Muscle layer of duodenum (tissue), 2 donors: ENCODE data around the gene PTPRN2.

ENCODE experiments used
- H3K27ac ChIP-seq: one replicate; pipeline ENCODE4 v1.7.0; 2013; ENCODE audit warnings: mild to moderate bottlenecking, low read length
- H3K27me3 ChIP-seq: one replicate; pipeline ENCODE4 v1.7.0; 2013; ENCODE audit warnings: low read depth, mild to moderate bottlenecking, control low read depth, low read length
- H3K36me3 ChIP-seq, 2 donors: one replicate each; pipeline ENCODE4 v1.7.0; 2013; ENCODE audit warnings: low read length in 2 of 2, control low read depth in 1 of 2, mild to moderate bottlenecking in 1 of 2; ENCODE audit not compliant: insufficient read depth in 2 of 2, control insufficient read depth in 1 of 2
- H3K4me1 ChIP-seq, 2 donors: one replicate each; pipeline ENCODE4 v1.7.0; 2013; ENCODE audit warnings: low read length in 2 of 2, mild to moderate bottlenecking in 2 of 2, control low read depth in 1 of 2, moderate library complexity in 1 of 2; ENCODE audit not compliant: insufficient read depth in 2 of 2, control insufficient read depth in 1 of 2
- H3K4me3 ChIP-seq, 2 donors: one replicate each; pipeline ENCODE4 v1.7.0; 2013; ENCODE audit warnings: low read length in 2 of 2, low read depth in 1 of 2, mild to moderate bottlenecking in 1 of 2
- H3K9me3 ChIP-seq, 2 donors: one replicate each; pipeline ENCODE4 v1.7.0; 2013; ENCODE audit warnings: low read length in 2 of 2, control low read depth in 1 of 2, mild to moderate bottlenecking in 1 of 2; ENCODE audit not compliant: control insufficient read depth in 1 of 2
- donor health status: healthy.

The PTPRN2 gene

DNA sequence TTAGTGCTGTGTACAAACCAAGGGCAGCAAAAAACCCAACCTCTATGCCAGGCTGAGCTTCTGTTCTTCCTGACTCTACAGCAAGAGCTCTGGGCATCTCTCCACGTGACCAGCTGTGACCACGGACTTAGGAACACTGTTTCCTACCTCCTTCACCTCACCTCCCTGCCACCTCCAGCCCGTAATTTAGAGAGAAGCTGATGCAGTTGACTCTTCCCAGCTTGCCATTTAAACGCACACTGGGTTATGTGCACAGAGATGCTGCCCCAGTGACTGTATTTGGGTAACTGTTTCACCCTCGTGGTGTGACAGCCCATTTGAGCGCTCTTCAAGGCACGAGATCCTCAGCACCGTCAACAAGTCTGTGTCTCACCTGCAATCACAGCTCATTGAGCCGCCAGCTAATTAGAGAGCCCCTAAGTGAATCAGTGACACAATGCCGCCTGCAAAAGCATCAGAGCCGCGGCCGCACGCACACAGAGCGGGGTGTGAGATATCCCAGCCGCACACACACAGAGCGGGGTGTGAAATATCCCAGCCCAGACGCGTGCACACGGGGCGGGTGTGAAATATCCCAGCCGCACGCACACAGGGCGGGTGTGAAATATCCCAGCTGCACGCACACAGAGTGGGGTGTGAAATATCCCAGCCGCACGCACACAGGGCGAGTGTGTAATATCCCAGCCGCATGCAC is 319.7 kb downstream of the PTPRN2 start:
- H3K4me1 ChIP-seq = no peaks in the 10 kb centered on the region
- H3K9me3 ChIP-seq = no peaks in the 10 kb centered on the region
- H3K27ac ChIP-seq = no peak overlapping the region
- H3K36me3 ChIP-seq = no peaks in the 10 kb centered on the region
- no peaks in the 10 kb centered on the region for H3K27me3 ChIP-seq
- H3K4me3 ChIP-seq = no peak overlapping the region

DNA sequence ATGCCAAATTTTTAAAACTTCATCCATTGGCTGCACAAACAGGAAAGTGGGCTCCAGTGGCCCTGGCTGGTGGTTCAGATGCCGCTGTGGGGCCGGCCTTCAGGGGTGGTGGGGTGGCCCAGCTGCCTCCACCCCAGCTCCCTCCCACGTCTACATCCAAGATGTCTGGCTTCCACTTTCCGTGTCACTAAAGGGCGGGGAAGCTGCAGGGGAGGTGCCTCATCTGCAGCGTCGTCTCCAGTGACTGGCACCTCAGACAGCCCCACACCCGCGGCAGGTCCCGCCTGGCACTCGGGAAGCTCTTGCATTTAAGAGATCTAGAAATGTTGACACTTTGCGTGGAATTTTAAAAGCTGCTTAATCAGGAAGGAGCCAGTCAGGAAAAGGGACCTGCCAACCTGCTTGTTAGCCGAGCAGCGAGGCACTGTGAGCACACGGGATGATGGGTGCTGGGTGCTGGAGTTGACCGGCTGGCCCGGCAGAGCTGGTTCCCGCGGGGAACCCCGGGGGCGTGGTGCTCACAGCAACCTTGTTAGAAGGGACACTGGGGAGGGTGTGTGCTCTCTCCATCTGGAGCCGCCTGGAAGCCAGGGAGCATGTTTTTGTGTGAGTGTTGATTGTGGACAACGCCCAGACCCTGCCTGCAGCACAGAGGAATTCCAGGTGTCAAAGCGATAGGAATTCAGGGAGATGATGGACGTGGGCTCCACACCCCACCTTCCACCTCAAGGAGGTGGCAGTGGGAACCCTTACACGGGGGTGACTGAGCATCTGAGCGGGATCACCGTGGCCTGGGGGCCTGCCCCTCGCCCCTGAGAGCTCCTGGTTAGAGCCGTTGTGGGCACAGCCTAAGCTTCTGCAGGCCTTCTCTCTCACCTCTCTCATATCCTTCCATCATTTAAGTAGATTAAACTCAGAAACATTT is 320.5 kb downstream of the PTPRN2 start:
- H3K4me1 ChIP-seq = no peaks in the 10 kb centered on the region

DNA sequence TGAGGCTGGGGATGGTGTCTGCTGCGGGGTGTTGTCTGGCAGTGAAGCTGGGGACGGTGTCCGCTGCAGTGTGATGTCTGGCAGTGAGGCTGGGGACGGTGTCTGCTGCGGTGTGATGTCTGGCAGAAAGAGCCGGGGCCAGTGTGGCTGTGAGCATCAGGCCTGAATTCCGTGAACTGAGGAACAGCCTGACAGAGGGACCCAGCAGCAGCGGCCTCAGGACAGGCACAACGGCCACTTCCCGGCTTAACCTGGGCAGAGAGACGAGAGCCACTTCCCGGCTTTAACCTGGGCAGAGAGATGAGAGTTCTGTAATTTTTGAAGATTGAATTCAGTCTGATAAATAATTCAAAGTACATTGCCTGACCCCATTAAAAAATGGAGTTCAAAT is 321.2 kb downstream of the PTPRN2 start:
- Histone ChIP-seq H3K27ac (no peak overlapping the region), H3K36me3 (no peaks in the 10 kb centered on the region), H3K9me3 (no peaks in the 10 kb centered on the region), H3K4me1 (no peaks in the 10 kb centered on the region), H3K27me3 (no peaks in the 10 kb centered on the region), H3K4me3 (no peak overlapping the region)

More for the DNA sequence above, 320.5 kb downstream of the PTPRN2 start:
- H3K36me3 ChIP-seq = no peaks in the 10 kb centered on the region
- no peak overlapping the region for H3K27ac ChIP-seq
- H3K9me3 ChIP-seq = no peaks in the 10 kb centered on the region
- no peak overlapping the region for H3K4me3 ChIP-seq
- H3K27me3 ChIP-seq = no peaks in the 10 kb centered on the region

DNA sequence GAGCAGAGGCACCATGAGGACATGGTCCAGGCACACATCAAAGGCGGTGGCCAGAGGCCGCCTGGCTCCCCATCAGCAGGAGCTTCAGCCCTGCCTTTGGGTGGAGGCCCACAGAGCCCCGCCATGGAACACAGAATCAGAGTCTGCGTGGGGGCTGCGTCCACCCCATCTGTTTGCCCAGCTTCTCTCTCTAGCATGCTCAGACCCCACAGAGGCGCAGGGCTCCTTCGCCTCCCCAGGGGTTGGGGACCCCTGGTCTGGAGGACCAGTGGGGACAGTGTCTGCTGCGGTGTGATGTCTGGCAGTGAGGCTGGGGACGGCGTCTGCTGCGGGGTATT is 321.9 kb downstream of the PTPRN2 start:
- no peak overlapping the region for H3K4me3 ChIP-seq
- H3K9me3 ChIP-seq = no peaks in the 10 kb centered on the region
- no peaks in the 10 kb centered on the region for H3K36me3 ChIP-seq
- H3K4me1 ChIP-seq = no peaks in the 10 kb centered on the region
- no peaks in the 10 kb centered on the region for H3K27me3 ChIP-seq
- H3K27ac ChIP-seq = no peak overlapping the region

DNA sequence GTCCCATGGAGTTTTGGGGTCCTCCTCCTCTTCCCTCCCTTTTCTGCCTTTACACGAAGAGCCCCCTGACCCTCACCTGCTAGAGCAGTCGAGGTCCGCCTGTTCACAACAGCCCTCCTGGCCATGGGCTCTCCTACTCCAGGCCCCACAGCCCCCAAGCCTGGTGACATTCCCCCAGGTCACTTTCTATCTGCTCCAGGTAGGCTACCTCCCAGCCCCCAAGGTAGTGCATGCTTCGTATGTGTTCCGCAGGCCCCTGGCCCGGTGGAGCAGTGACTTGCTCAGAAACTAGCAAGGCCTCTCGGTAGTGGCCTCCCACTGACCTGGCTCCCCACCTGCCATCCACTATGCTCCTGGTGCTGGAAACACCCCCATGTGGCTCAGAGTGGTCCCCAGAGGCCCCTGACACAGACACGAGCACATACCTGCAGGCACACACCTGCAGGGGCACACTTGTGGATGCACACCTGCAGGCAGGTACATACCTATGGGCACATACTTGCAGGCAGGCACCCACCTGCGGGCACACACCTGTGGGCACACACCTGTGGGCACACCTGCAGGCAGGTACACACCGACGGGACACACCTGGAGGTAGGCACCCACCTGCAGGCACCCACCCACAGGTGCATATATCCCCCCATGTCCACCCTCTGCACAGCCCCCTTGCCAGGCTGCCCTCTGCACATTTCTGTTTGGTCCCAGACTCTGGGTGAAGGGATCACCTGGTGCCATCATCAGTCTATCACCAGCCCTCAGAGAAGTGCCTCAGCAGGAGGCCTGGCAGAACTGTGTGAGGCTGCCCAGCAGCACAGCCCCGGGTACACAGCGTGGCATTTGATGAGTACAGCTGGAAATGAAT is 322.5 kb downstream of the PTPRN2 start:
- H3K36me3 ChIP-seq = no peaks in the 10 kb centered on the region
- no peak overlapping the region for H3K27ac ChIP-seq
- no peaks in the 10 kb centered on the region for H3K4me1 ChIP-seq
- no peaks in the 10 kb centered on the region for H3K9me3 ChIP-seq
- no peak overlapping the region for H3K4me3 ChIP-seq
- no peaks in the 10 kb centered on the region for H3K27me3 ChIP-seq

DNA sequence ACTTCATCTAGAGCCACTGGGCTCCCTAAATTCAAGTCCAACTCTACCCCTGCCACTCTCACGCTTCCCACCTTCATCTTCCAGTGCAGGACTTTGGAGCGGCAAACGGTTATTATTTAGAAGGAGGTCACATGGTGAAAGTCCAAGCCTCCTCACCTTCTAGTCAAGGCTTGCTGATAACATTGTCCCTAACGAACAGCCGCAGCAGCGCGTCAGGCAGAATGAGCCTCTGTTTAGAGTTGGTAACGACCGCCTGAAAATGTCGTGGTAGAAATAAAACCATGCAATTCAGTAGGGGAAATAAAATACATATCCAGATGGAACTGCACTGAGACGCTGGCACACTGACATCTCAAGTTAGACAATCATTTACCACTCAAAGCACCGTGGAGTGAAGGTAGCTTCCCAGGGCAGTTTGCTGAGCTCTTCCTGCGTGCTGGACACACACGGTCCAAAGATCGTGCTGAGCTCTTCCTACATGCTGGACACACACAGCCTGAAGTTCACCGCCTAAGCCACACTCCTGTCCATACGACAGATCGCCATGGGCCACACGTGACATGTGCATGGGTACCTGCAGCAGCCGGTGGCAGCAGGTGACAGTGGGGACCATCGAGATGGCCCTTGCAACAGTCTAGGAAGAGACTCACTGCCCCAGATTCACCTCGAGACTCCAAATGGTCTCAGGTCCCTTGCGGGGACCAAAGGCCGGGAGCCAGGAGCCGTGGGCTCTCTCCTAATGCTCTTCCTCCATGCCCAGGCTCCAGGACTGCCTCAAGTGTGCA is 323.5 kb downstream of the PTPRN2 start:
- Histone ChIP-seq H3K9me3 (no peaks in the 10 kb centered on the region), H3K4me3 (no peak overlapping the region), H3K27ac (no peak overlapping the region), H3K4me1 (no peaks in the 10 kb centered on the region), H3K27me3 (no peaks in the 10 kb centered on the region), H3K36me3 (no peaks in the 10 kb centered on the region)

DNA sequence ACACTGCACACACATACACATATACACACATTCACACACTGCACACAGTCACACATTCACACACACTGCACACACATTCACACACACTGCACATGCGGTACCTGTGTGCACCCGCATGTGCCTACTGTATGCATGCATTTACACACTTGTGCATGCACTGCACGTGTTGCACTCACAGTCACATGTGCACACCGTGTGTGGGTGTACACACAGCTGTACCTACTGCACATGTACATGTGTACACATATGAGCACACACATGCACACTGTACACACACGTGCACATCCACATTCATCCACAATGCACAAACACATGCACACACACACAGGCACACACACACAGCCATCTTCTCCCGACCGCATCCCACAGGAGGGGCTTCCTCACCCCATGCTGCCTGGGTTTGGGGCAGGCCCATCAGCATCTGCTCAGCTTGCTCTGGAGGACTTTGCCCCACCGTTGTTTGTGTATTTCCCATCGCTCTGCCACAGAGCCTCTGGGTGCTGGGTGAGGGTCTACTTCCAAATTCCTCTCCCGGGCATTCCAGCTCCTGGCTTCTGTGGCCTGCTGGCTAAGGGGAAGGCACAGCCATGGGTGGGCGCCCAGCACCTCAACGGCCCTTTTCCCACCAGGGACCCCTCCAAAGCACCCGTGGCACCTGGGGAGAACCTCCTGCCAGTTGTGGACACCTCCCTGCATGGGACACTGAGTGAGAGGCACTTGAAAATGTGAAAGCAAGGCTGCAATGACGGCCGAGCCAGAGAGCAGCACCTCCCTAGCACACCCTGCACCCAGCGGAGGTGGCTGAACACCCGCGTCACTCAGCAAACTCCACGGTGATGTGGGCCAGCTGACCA is 324.3 kb downstream of the PTPRN2 start:
- no peaks in the 10 kb centered on the region for H3K27me3 ChIP-seq
- H3K36me3 ChIP-seq = no peaks in the 10 kb centered on the region
- H3K4me3 ChIP-seq = no peak overlapping the region
- no peaks in the 10 kb centered on the region for H3K9me3 ChIP-seq
- H3K27ac ChIP-seq = no peak overlapping the region
- H3K4me1 ChIP-seq = no peaks in the 10 kb centered on the region

DNA sequence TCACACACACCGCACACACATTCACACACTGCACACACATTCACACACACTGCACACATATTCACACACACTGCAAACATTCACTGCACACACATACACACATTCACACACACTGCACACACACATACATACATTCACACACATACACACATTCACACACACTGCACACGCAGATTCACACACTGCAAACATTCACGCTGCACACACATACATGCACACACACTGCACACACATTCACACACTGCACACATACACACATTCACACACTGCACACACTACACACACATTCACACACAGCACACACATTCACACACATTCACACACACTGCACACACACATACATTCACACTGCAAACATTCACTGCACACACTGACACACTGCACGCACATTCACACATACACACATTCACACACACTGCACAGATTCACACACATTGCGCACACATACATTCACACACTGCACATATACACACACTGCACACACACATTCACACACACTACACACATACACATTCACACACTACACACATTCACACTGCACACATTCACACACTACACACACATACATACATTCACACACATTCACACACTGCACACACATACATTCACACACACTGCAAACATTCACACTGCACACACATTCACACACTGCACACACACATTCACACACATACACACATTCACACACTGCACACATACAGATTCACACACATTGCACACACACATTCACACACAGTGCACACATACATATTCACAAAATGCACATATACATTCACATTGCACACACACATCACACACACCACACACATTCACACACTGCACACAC is 325.1 kb downstream of the PTPRN2 start:
- Histone ChIP-seq H3K36me3 (no peaks in the 10 kb centered on the region), H3K27me3 (no peaks in the 10 kb centered on the region), H3K4me1 (no peaks in the 10 kb centered on the region), H3K4me3 (no peak overlapping the region), H3K27ac (no peak overlapping the region), H3K9me3 (no peaks in the 10 kb centered on the region)

DNA sequence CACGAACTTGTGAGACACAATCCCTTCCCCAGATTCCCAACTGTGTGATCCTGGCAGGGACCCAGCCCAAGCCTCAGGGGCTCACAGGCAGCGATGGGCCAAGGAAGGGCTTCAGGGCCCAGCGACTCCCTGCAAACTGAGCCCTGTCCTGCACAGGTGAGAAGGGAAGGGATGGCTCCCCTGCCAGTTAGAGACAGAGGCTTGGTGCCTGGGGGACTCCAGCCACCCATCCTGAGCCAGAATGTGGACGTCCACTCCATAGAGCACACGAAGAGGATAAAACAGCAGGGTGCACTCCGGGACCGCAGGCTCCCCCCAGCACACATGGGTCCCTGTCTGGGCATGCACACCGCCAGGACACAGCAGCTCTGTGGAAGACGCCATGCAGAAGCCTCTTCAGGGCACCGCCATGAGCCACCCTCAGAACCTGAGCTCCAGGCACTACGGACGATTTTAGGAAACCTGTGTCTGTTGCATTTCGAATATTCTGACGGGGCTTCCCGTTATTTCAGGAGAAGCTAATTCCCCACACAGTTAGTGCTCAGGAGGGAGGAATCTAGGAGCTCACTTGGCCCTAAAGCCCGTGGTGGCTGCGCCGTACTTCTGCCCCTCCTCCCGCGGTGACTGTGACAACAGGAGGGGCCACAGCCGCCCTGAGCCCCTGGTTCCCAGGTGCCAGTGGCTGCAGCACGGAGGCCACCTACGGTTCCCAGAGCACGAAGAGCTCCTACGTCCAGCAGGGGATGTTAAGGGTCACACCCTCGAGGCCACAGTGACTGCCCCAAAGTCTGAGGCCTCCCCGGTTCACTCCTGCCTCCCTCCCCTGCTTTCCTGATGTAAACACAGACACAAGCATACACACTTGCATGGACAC is 326.0 kb downstream of the PTPRN2 start:
- Histone ChIP-seq H3K36me3 (no peaks in the 10 kb centered on the region), H3K27ac (no peak overlapping the region)

More for the DNA sequence above, 326.0 kb downstream of the PTPRN2 start:
- Histone ChIP-seq H3K27me3 (no peaks in the 10 kb centered on the region), H3K4me1 (no peaks in the 10 kb centered on the region), H3K9me3 (no peaks in the 10 kb centered on the region), H3K4me3 (no peak overlapping the region)
